Glutamatergic neuron (in vitro differentiated cells): ENCODE measurements around the gene ACE. TPM values are rescaled to one million over a fixed set of nuclear protein-coding genes. Genes with fewer than 3 reads are reported as not detected.

Source experiments
- DNase-seq: peaks from one replicate; pipeline ENCODE4 v3.0.0; 2022
- H3K27ac Mint-ChIP-seq: one replicate; pipeline ENCODE4 v1.8.0; 2020; ENCODE audit warnings: mild to moderate bottlenecking, mixed read lengths, inconsistent platforms; ENCODE audit not compliant: unreplicated experiment
- H3K27me3 Mint-ChIP-seq: one replicate; pipeline ENCODE4 v1.8.0; 2020; ENCODE audit warnings: mild to moderate bottlenecking, moderate library complexity, mixed read lengths, inconsistent platforms; ENCODE audit not compliant: unreplicated experiment
- H3K36me3 Mint-ChIP-seq: one replicate; pipeline ENCODE4 v1.8.0; 2020; ENCODE audit warnings: mild to moderate bottlenecking, mixed read lengths, inconsistent platforms; ENCODE audit not compliant: unreplicated experiment
- H3K4me1 Mint-ChIP-seq: one replicate; pipeline ENCODE4 v1.8.0; 2020; ENCODE audit warnings: mild to moderate bottlenecking, low read depth, mixed read lengths, inconsistent platforms; ENCODE audit not compliant: unreplicated experiment
- H3K4me3 Mint-ChIP-seq: one replicate; pipeline ENCODE4 v1.8.0; 2020; ENCODE audit warnings: mild to moderate bottlenecking, mixed read lengths, inconsistent platforms; ENCODE audit not compliant: unreplicated experiment
- H3K9me3 Mint-ChIP-seq: one replicate; pipeline ENCODE4 v1.8.0; 2020; ENCODE audit warnings: mild to moderate bottlenecking, moderate library complexity, mixed read lengths, inconsistent platforms; ENCODE audit not compliant: unreplicated experiment
- total RNA-seq: library from RNA; stranded (reverse); fragmentation: NEBNext Ultra II Directional; extraction: Animal tissue kit (Norgen Biotek cat#: 25700); gene quantifications from one replicate; pipeline ENCODE4 v1.2.1, GENCODE V29; 2021; ENCODE audit not compliant: unreplicated experiment
- TF ChIP-seq, protein P1 (sequence below): fragments of 200-600 bp; sonication (generic); IDR thresholded peaks from one replicate; pipeline ENCODE4 v1.5.0; 2021; ENCODE audit not compliant: partially characterized antibody, unreplicated experiment

Gene ACE
- total RNA-seq, 1 donor from 2014 or later = 3.7 TPM

DNA sequence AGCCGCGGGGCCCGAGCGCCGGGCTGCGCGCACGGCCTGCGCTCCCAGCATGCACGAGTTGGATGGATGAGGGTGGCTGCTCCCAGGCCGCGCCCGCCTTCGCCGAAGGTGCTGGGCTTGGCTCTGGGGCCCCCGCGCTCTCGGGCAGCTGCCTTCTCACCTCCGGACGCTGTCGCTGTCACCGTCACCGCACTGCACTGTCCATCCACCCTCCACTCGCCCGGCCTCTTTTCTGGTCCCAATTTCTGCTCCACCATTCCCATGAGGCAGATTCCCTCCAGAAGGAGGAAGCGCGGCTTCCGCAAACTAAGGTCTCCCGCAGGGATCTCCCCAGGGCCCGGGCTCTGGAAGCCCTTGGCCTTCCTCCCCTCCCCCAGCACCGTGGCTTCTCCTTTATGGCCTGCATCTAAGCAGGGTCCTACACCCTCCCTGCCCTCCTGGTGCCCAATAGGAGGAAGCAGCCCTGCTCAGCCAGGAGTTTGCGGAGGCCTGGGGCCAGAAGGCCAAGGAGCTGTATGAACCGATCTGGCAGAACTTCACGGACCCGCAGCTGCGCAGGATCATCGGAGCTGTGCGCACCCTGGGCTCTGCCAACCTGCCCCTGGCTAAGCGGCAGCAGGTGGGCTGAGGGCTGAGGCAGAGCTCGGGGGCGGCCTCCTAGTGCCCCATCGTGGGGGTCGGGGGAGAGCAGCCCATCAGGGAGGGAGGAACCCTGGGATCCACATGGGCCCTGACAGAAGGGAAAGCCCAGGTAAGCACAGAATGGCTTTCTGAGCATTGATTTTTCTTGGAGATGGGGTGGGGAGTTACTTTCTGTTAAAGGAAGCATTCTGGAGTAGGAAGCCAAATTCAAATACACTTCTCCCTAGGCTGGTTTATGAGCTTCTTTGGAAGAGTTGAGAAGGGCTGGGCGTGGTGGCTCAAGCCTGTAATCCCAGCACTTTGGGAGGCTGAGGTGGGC lies 899 bp downstream of the ACE start:
- Mint-ChIP-seq H3K9me3 (peaks cover 3% of the 10 kb centered on the region), H3K27me3 (peaks cover 4% of the 10 kb centered on the region), H3K27ac (peak overlapping the region; percentile 73), H3K4me3 (peak overlapping the region; percentile 93), H3K36me3 (no peaks in the 10 kb centered on the region), H3K4me1 (peaks cover 16% of the 10 kb centered on the region)
- TF ChIP-seq, protein P1, sequence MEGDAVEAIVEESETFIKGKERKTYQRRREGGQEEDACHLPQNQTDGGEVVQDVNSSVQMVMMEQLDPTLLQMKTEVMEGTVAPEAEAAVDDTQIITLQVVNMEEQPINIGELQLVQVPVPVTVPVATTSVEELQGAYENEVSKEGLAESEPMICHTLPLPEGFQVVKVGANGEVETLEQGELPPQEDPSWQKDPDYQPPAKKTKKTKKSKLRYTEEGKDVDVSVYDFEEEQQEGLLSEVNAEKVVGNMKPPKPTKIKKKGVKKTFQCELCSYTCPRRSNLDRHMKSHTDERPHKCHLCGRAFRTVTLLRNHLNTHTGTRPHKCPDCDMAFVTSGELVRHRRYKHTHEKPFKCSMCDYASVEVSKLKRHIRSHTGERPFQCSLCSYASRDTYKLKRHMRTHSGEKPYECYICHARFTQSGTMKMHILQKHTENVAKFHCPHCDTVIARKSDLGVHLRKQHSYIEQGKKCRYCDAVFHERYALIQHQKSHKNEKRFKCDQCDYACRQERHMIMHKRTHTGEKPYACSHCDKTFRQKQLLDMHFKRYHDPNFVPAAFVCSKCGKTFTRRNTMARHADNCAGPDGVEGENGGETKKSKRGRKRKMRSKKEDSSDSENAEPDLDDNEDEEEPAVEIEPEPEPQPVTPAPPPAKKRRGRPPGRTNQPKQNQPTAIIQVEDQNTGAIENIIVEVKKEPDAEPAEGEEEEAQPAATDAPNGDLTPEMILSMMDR = no peak
- peak; percentile 42 for DNase-seq

DNA sequence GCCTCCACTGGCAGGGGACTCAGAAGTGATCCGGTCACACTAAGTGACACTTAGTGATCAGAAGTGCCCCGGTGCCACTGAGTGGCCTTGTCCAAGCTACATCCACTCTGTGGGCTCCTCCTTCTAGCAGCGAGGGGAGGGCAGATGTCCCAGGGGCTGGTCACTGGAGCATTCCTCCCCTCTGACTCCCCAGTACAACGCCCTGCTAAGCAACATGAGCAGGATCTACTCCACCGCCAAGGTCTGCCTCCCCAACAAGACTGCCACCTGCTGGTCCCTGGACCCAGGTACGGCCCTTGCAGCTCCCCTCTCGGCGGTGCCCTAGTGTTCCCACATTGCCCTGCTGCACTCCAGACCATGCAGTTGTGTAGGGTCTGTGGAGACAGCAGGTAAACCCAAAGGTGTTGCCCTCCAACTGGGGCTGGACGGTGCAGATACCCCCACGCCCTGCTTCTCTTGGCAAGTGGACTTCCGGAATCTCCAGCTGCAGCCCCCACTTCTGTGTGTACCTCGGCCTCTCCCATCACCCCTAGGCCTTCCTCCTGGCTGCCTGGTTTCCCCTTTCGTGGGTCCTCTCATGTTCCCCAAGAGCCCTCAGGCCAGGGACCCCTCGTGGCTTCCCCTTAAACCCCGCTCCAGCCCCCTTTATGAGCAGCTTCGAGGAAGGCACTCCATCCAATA lies 2.1 kb downstream of the ACE start:
- peaks cover 16% of the 10 kb centered on the region for H3K4me1 Mint-ChIP-seq
- TF ChIP-seq, protein P1 = peak; percentile 56
- H3K9me3 Mint-ChIP-seq = peaks cover 5% of the 10 kb centered on the region
- H3K27me3 Mint-ChIP-seq = peaks cover 4% of the 10 kb centered on the region
- H3K4me3 Mint-ChIP-seq = no peak overlapping the region
- H3K27ac Mint-ChIP-seq = no peak overlapping the region
- peak; percentile 84 for DNase-seq
- H3K36me3 Mint-ChIP-seq = no peaks in the 10 kb centered on the region

DNA sequence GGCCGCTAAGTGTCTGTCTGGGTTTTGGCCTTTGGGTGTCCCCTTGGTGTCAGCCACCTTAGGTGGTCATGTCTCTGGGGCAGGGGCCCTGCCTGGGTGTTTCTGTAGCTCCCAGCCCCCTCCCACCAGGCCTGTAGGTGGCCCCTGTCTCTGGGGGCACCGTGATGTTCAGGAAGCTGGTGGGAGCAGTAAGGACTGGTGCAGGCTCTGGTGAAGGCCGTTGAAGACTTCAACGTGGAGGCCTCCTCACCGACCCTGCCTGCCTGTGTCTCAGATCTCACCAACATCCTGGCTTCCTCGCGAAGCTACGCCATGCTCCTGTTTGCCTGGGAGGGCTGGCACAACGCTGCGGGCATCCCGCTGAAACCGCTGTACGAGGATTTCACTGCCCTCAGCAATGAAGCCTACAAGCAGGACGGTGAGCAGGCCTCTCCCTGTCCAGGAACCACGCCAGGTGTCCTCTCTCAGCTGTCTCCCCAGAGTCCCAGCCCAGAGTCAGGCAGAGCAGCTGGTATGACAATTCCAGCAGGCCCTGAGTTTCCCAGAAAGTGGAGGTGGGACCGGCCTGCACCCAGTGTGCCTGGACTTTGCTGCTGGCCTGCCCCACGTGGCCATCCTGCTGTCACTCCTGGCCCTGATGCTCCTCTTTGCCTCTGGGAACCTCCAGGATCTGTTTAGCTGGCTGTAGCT lies 2.8 kb downstream of the ACE start:
- TF ChIP-seq, protein P1 = no peak
- Mint-ChIP-seq H3K9me3 (peaks cover 5% of the 10 kb centered on the region), H3K27me3 (peaks cover 4% of the 10 kb centered on the region), H3K27ac (no peak overlapping the region), H3K4me1 (peaks cover 16% of the 10 kb centered on the region), H3K36me3 (no peaks in the 10 kb centered on the region), H3K4me3 (no peak overlapping the region)
- no peak for DNase-seq

DNA sequence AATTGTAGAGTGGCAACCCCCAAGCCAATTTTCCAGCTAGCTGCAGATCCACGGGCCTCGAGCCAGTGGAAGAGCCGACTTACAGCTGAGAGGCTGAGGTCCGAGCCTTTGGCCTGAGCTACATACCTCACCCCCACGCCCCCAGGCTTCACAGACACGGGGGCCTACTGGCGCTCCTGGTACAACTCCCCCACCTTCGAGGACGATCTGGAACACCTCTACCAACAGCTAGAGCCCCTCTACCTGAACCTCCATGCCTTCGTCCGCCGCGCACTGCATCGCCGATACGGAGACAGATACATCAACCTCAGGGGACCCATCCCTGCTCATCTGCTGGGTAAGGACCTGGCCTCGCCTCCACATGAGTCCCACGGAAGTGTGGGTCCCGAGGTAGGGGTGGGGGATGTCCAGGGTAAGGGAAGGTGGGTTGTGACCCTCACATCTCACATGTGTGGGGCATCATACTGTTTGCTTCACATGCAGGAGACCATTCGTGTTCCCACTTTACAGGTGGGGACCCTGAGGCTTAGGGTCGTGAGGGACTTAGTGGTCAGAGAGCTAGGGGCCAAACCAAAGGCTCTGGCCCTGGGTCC lies 3.4 kb downstream of the ACE start:
- Mint-ChIP-seq H3K4me3 (no peak overlapping the region), H3K9me3 (peaks cover 5% of the 10 kb centered on the region), H3K36me3 (no peaks in the 10 kb centered on the region), H3K27me3 (peaks cover 6% of the 10 kb centered on the region), H3K27ac (no peak overlapping the region), H3K4me1 (peaks cover 12% of the 10 kb centered on the region)
- TF ChIP-seq, protein P1 = no peak
- no peak for DNase-seq
